Measurements from ENCODE around the gene ARHGAP24. TPM values are rescaled to one million over a fixed set of nuclear protein-coding genes. Genes with fewer than 3 reads are reported as not detected.

ARHGAP24 gene
- polyA plus RNA-seq, 1 of the 3 experiments (the other 2 are of a cell fraction): 1.4 TPM

DNA sequence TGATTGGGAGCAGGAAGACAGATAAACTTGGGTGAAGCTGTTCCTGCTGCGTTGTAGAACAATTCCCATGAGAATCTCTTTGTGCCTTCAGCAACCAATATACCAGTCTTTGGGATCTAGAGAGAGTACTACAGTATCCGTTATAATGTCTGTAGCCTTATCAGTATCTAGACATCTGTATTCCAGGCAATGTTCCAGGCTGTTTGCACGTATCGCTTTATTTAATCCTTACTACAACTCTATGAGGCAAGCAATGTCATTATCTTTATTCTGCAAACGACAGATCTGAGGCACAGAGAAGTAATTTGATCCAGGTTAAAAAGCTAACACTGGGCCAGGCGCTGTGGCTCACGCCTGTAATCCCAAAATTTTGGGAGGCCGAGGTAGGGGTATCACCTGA, 251.6 kb downstream of the ARHGAP24 start:
- WGBS (ENCODE audit: low lambda C conversion rate): 85% methylated on average over 8 of the region's 8 CpGs
- H3K27me3 ChIP-seq (ENCODE audit: insufficient read depth): no peaks in the 10 kb centered on the region
- no peaks in the 10 kb centered on the region for H3K79me2 ChIP-seq (ENCODE audit: insufficient read depth)
- H3K27ac ChIP-seq (ENCODE audit: low read depth in 2 of 2, low read length in 1 of 2): no peak overlapping the region
- no peaks in the 10 kb centered on the region for H3F3A ChIP-seq (replicated peaks; ENCODE audit: insufficient read depth)
- no peak overlapping the region for H2AFZ ChIP-seq (ENCODE audit: low read depth)
- H3K4me3 ChIP-seq (ENCODE audit: low read depth in 2 of 2, low read length in 1 of 2): no peak overlapping the region
- ChIA-PET CTCF (no interaction called here), POLR2A (no interaction called here)
- no peaks in the 10 kb centered on the region; a peak in 1 of 4 replicates for H3K4me1 ChIP-seq (ENCODE audit: control insufficient read depth in 1 of 2, insufficient read depth in 2 of 2, low read depth in 1 of 2, low read length in 1 of 2)
- no peaks in the 10 kb centered on the region for H3K9me2 ChIP-seq
- no peak for DNase-seq
- no peaks in the 10 kb centered on the region for H3K36me3 ChIP-seq (replicated peaks in 1 of 2; ENCODE audit: control insufficient read depth in 1 of 2, insufficient read depth in 2 of 2, low read length in 1 of 2)
- H3K9me3 ChIP-seq: no peaks in the 10 kb centered on the region
- no peak overlapping the region for H3K9ac ChIP-seq
- no peak for TF ChIP-seq RAD21 (IDR thresholded peaks at IDR 0.05; ENCODE audit: low read length)
- no peak for TF ChIP-seq FOXJ3 (CRISPR knock-in tag; IDR thresholded peaks at IDR 0.05)
- TF ChIP-seq TCF12 (IDR thresholded peaks at IDR 0.05): no peak
- no peak for TF ChIP-seq RXRA (IDR thresholded peaks at IDR 0.05; ENCODE audit: borderline replicate concordance, low read depth)
- TF ChIP-seq GABPA (IDR thresholded peaks at IDR 0.05; ENCODE audit: low read depth): no peak
- TF ChIP-seq TEAD4 (IDR thresholded peaks at IDR 0.05; ENCODE audit: borderline replicate concordance, insufficient read depth): no peak
- TF ChIP-seq, protein P1, sequence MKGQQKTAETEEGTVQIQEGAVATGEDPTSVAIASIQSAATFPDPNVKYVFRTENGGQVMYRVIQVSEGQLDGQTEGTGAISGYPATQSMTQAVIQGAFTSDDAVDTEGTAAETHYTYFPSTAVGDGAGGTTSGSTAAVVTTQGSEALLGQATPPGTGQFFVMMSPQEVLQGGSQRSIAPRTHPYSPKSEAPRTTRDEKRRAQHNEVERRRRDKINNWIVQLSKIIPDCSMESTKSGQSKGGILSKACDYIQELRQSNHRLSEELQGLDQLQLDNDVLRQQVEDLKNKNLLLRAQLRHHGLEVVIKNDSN (IDR thresholded peaks at IDR 0.05; ENCODE audit: borderline replicate concordance, low read depth): no peak
- TF ChIP-seq POLR2AphosphoS5 (IDR thresholded peaks at IDR 0.05; ENCODE audit: low read depth, low read length): no peak
- no peak for TF ChIP-seq SMC3 (IDR thresholded peaks at IDR 0.05; ENCODE audit: low read depth, low read length)
- TF ChIP-seq EZH2phosphoT487 (IDR thresholded peaks at IDR 0.05; ENCODE audit: borderline replicate concordance, low read depth): no peak
- no peak for TF ChIP-seq ELF1 (IDR thresholded peaks at IDR 0.05)
- TF ChIP-seq PBX3 (IDR thresholded peaks at IDR 0.05): no peak
- no peak for TF ChIP-seq RFX5 (IDR thresholded peaks at IDR 0.05; ENCODE audit: low read length)
- no peak overlapping the region for H3K4me2 ChIP-seq
- H4K20me1 ChIP-seq (ENCODE audit: insufficient read depth): no peaks in the 10 kb centered on the region

DNA sequence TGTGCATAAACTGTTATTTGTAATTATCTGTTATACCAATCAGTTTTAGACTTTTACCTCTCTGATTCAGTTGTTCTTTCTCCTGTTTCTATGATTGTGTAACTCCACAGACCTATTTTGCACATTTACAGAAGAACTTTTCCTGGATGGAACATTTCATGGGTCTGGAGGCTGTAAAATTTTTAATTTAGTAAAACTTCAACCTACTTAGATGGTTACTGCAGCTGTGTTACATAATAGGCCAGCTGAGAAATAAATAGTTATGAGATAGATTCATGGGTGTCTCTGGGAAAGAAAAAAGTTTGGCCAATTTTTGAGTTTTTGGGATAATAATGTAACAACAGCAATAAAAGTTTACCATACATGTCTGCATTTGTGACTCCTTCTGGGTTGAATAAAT, 253.5 kb downstream of the ARHGAP24 start:
- H2AFZ ChIP-seq (ENCODE audit: low read depth): no peak overlapping the region
- no peaks in the 10 kb centered on the region for H3K36me3 ChIP-seq (replicated peaks in 1 of 2; ENCODE audit: control insufficient read depth in 1 of 2, insufficient read depth in 2 of 2, low read length in 1 of 2)
- H3K27me3 ChIP-seq (ENCODE audit: insufficient read depth): no peaks in the 10 kb centered on the region
- no peak for DNase-seq
- peaks cover 0 to 3% of the 10 kb centered on the region in 2 experiments; a peak in 1 of 4 replicates for H3K4me1 ChIP-seq (ENCODE audit: control insufficient read depth in 1 of 2, insufficient read depth in 2 of 2, low read depth in 1 of 2, low read length in 1 of 2)
- no peak overlapping the region for H3K4me2 ChIP-seq
- no peaks in the 10 kb centered on the region for H3K9me2 ChIP-seq
- no peaks in the 10 kb centered on the region for H3K79me2 ChIP-seq (ENCODE audit: insufficient read depth)
- H4K20me1 ChIP-seq (ENCODE audit: insufficient read depth): no peaks in the 10 kb centered on the region
- no peak overlapping the region for H3K27ac ChIP-seq (ENCODE audit: low read depth in 2 of 2, low read length in 1 of 2)
- H3K4me3 ChIP-seq (ENCODE audit: low read depth in 2 of 2, low read length in 1 of 2): no peak overlapping the region
- no peaks in the 10 kb centered on the region for H3K9me3 ChIP-seq
- H3K9ac ChIP-seq: no peak overlapping the region
- ChIA-PET CTCF (no interaction called here), POLR2A (no interaction called here)
- H3F3A ChIP-seq (replicated peaks; ENCODE audit: insufficient read depth): no peaks in the 10 kb centered on the region
- TF ChIP-seq CHD2 (IDR thresholded peaks at IDR 0.05; ENCODE audit: low read length, partially characterized antibody) (no peak), FOXM1 (IDR thresholded peaks at IDR 0.05; ENCODE audit: low read depth) (no peak), FOSL2 (IDR thresholded peaks at IDR 0.05; ENCODE audit: borderline replicate concordance, low read depth) (no peak), MXI1 (IDR thresholded peaks at IDR 0.05; ENCODE audit: low read depth, low read length) (no peak), NFIC (IDR thresholded peaks at IDR 0.05; ENCODE audit: borderline replicate concordance) (no peak), RAD21 (IDR thresholded peaks at IDR 0.05; ENCODE audit: low read length) (no peak), YY1 (IDR thresholded peaks at IDR 0.05; ENCODE audit: low read depth) (no peak), RCOR1 (IDR thresholded peaks at IDR 0.05; ENCODE audit: low read length) (no peak), GATA2 (CRISPR knock-in tag; IDR thresholded peaks at IDR 0.05) (no peak), POLR2AphosphoS5 (IDR thresholded peaks at IDR 0.05; ENCODE audit: low read depth, low read length) (no peak), MEF2A (IDR thresholded peaks at IDR 0.05; ENCODE audit: borderline replicate concordance, low read depth) (no peak), IRF3 (IDR thresholded peaks at IDR 0.05; ENCODE audit: low read depth, low read length) (no peak), NRF1 (IDR thresholded peaks at IDR 0.05; ENCODE audit: low read depth, low read length) (no peak), FOXJ3 (CRISPR knock-in tag; IDR thresholded peaks at IDR 0.05) (no peak)
- TF ChIP-seq, protein P2, sequence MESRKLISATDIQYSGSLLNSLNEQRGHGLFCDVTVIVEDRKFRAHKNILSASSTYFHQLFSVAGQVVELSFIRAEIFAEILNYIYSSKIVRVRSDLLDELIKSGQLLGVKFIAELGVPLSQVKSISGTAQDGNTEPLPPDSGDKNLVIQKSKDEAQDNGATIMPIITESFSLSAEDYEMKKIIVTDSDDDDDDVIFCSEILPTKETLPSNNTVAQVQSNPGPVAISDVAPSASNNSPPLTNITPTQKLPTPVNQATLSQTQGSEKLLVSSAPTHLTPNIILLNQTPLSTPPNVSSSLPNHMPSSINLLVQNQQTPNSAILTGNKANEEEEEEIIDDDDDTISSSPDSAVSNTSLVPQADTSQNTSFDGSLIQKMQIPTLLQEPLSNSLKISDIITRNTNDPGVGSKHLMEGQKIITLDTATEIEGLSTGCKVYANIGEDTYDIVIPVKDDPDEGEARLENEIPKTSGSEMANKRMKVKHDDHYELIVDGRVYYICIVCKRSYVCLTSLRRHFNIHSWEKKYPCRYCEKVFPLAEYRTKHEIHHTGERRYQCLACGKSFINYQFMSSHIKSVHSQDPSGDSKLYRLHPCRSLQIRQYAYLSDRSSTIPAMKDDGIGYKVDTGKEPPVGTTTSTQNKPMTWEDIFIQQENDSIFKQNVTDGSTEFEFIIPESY (IDR thresholded peaks at IDR 0.05; ENCODE audit: borderline replicate concordance, low read depth): no peak
- TF ChIP-seq, protein P3, sequence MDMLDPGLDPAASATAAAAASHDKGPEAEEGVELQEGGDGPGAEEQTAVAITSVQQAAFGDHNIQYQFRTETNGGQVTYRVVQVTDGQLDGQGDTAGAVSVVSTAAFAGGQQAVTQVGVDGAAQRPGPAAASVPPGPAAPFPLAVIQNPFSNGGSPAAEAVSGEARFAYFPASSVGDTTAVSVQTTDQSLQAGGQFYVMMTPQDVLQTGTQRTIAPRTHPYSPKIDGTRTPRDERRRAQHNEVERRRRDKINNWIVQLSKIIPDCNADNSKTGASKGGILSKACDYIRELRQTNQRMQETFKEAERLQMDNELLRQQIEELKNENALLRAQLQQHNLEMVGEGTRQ (IDR thresholded peaks at IDR 0.05; ENCODE audit: borderline replicate concordance, low read depth, low read length): no peak

Measured in SK-N-SH (cell line).